ENCODE results near the gene ATP8B4. TPM values are rescaled to one million over a fixed set of nuclear protein-coding genes. Genes with fewer than 3 reads are reported as not detected.

Gene ATP8B4
- total RNA-seq, 2 experiments from 2014 or later, result 3.4 to 3.5 TPM

DNA sequence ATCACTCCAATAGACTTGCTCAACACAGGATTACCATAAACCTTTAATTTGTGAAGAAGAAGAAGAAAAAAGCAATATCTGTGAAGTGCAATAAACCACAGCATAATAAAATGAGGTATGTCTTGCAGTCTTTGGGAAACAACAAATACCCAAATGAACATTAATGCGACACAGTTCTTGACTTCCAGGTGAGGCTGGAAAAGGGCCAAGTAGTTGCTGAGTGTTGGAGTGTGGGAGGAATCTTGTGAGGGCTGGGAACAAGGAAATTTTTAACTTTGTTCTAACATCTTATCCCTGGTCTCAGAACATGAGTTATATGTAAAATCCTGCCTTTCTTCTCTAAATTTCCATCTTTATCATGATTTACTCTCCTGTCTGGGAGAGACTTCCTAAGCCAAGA lies 291.7 kb downstream of the ATP8B4 start:
- no peaks in the 10 kb centered on the region for H3K9me3 Mint-ChIP-seq
- H3K4me3 Mint-ChIP-seq, result no peak overlapping the region
- H3K4me1 Mint-ChIP-seq, result no peaks in the 10 kb centered on the region
- no peak overlapping the region for H3K27ac Mint-ChIP-seq
- no peaks in the 10 kb centered on the region for H3K27me3 Mint-ChIP-seq
- no peak for DNase-seq
- H3K36me3 Mint-ChIP-seq, result no peaks in the 10 kb centered on the region

DNA sequence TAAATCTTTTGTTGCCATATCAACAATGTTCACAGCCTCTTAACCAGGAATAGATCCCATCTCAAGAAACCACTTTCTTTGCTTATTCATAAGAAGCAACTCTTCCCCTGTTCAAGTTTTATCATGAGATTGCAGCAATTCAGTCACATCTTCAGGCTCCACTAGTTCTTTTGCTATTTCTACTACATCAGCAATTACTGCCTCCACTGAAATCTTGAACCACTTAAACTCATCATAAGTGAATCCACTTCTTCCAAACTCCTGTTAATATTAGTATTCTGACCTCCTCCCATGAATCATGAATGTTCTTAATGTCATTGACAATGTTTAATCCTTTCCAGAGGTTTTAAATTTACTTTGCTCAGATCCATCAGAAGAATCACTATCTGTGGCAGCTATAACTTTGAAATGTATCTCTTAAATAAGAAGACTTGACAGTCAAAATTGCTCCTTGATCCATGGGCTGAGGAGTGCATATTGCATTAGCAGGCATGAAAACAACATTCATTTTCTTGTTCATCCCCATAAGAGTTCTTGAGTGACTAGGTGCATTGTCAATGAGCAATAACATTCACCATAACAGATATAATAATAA lies 292.3 kb downstream of the ATP8B4 start:
- Mint-ChIP-seq H3K36me3 (no peaks in the 10 kb centered on the region), H3K4me1 (no peaks in the 10 kb centered on the region), H3K9me3 (no peaks in the 10 kb centered on the region), H3K27ac (no peak overlapping the region), H3K27me3 (no peaks in the 10 kb centered on the region), H3K4me3 (no peak overlapping the region)
- DNase-seq, result no peak

DNA sequence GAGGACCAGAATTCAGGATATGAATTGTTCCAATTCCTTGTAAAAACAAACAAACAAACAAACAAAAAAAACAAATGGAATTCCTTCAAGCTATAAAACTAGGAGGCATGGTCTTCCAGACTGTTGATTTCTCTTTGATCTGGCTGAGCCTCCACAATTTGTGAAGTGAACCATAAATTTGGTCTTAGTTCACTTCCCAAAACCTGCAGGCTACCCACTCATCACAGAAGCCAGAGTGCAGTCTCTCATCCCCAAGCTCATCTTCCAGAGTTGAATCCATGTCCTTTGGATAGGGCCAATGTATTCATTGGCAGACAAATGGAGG lies 294.3 kb downstream of the ATP8B4 start:
- Mint-ChIP-seq H3K4me3 (no peak overlapping the region), H3K27me3 (no peaks in the 10 kb centered on the region), H3K4me1 (no peaks in the 10 kb centered on the region), H3K36me3 (no peaks in the 10 kb centered on the region), H3K9me3 (no peaks in the 10 kb centered on the region), H3K27ac (no peak overlapping the region)
- no peak for DNase-seq

DNA sequence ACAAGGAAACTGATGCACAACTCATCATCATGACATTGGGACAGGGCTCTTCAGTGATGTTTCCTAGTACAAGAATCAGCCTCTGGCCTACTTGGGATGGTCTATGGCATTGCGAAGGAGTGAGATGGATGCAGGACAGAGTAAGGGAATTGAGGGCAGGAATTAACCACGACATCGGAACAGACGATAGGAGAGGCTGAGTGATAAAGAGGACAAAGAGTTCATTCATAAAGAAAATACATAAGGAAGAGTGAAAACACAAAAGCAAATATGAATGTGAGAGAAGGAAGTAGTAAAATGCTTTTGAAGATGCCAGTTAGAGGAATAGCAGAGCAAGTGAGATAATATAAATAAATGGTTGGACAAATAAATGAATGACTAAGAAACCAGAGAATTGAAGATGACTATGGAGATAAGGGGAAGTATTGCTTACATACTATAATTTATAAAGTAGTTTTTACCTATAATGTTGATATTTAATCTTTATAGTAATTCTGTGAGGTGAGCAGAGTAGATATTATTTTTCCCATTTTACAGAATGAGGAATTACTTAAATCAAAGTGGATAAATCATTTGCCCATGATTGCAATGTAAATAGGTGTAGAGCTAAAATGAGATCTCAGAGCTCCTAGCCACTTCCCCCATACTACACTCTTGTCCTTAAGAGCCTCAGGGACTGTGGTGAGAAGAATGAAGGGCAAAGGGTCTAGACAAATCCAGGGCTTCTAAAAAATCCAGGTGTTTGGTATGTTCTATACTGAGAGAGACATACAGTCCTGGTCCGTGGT lies 294.9 kb downstream of the ATP8B4 start:
- H3K27ac Mint-ChIP-seq, result no peak overlapping the region
- no peaks in the 10 kb centered on the region for H3K4me1 Mint-ChIP-seq
- DNase-seq, result no peak
- H3K27me3 Mint-ChIP-seq, result no peaks in the 10 kb centered on the region
- H3K36me3 Mint-ChIP-seq, result no peaks in the 10 kb centered on the region
- H3K9me3 Mint-ChIP-seq, result no peaks in the 10 kb centered on the region
- no peak overlapping the region for H3K4me3 Mint-ChIP-seq

DNA sequence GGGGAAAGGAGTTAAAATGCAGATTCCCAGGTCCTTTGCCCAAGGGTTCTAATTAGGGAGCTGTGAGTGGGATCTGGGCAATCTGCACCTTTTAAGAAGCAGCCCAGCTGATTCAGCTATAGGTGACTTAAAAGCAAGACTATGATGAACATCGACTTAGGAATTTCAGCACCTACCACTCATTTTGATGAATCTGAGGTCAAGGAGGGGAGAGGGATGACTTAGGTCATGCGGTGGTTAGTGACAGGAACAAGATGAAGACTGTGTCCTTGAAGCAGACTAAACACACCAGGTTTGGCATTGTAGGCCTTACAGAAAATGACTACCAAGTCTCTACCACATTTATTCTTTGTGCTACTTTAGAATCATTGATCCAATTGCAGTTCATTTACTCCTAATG lies 301.9 kb downstream of the ATP8B4 start:
- Mint-ChIP-seq H3K36me3 (no peaks in the 10 kb centered on the region), H3K9me3 (no peaks in the 10 kb centered on the region), H3K27me3 (peaks cover 16% of the 10 kb centered on the region), H3K4me1 (peaks cover 14% of the 10 kb centered on the region), H3K4me3 (no peak overlapping the region), H3K27ac (no peak overlapping the region)
- DNase-seq, result no peak

DNA sequence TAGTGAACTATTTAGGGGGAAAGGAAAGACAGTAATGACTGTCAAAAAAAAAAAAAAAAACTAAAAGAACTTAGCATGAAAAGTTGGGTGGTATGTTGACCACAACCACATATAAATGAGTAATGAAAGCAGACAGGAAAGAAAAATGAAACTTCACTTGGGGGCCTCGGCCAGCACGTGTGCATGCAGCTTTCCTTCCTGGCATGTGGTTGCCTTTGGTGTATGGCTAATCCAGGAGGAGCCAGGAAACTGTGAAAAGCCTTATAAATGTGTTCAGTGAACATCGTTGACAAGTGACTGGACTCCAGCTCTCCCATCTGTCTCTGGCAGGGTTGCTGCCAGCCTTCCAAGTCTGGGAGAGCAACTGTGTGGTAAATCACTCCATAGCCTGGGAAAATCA lies 303.1 kb downstream of the ATP8B4 start:
- DNase-seq, result peak; percentile 6
- Mint-ChIP-seq H3K9me3 (no peaks in the 10 kb centered on the region), H3K4me1 (peaks cover 14% of the 10 kb centered on the region), H3K27me3 (peaks cover 16% of the 10 kb centered on the region), H3K27ac (no peak overlapping the region), H3K4me3 (no peak overlapping the region), H3K36me3 (no peaks in the 10 kb centered on the region)

GRCh38 chr15:49815526-49815925 lies 303.5 kb downstream of the ATP8B4 start:
- Mint-ChIP-seq H3K4me1 (peaks cover 14% of the 10 kb centered on the region), H3K27ac (no peak overlapping the region), H3K36me3 (no peaks in the 10 kb centered on the region), H3K4me3 (no peak overlapping the region), H3K9me3 (no peaks in the 10 kb centered on the region), H3K27me3 (peaks cover 16% of the 10 kb centered on the region)
- no peak for DNase-seq

- no peak for DNase-seq
- peaks cover 16% of the 10 kb centered on the region for H3K27me3 Mint-ChIP-seq
- H3K9me3 Mint-ChIP-seq, result no peaks in the 10 kb centered on the region
- H3K36me3 Mint-ChIP-seq, result no peaks in the 10 kb centered on the region
- no peak overlapping the region for H3K27ac Mint-ChIP-seq
- no peak overlapping the region for H3K4me3 Mint-ChIP-seq
- H3K4me1 Mint-ChIP-seq, result peaks cover 14% of the 10 kb centered on the region
Observed at GRCh38 chr15:49814709-49815108, 304.3 kb downstream of the ATP8B4 start.

DNA sequence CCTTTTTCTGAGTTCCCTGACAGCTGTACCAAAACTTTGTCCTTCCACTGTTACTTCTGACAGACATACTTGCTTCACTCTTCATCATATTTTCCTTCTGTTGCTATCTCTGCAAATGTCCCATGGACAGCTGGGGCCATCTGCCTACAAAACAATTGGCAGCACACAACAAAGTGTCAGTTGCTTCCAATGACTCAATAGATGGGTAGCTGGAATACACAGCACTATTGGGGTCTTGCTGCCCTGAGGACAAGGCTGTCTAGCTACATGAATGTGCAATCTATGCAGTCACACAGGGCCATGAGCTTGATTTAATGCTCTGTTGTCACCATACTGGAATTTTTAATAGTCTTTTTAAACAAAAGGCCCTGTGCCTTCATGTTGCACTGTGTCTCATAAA lies 305.4 kb downstream of the ATP8B4 start:
- H3K9me3 Mint-ChIP-seq, result no peaks in the 10 kb centered on the region
- DNase-seq, result no peak
- no peak overlapping the region for H3K27ac Mint-ChIP-seq
- H3K36me3 Mint-ChIP-seq, result no peaks in the 10 kb centered on the region
- H3K27me3 Mint-ChIP-seq, result peaks cover 19% of the 10 kb centered on the region
- peaks cover 14% of the 10 kb centered on the region for H3K4me1 Mint-ChIP-seq
- H3K4me3 Mint-ChIP-seq, result no peak overlapping the region

- Mint-ChIP-seq H3K36me3 (no peaks in the 10 kb centered on the region), H3K4me3 (no peak overlapping the region), H3K4me1 (peaks cover 5% of the 10 kb centered on the region), H3K27ac (no peak overlapping the region), H3K27me3 (peaks cover 10% of the 10 kb centered on the region), H3K9me3 (no peaks in the 10 kb centered on the region)
- DNase-seq, result no peak
Observed at GRCh38 chr15:49810720-49811119, 308.3 kb downstream of the ATP8B4 start.

- H3K9me3 Mint-ChIP-seq, result no peaks in the 10 kb centered on the region
- peaks cover under 1% of the 10 kb centered on the region for H3K4me1 Mint-ChIP-seq
- no peak overlapping the region for H3K27ac Mint-ChIP-seq
- H3K36me3 Mint-ChIP-seq, result no peaks in the 10 kb centered on the region
- H3K27me3 Mint-ChIP-seq, result peaks cover 6% of the 10 kb centered on the region
- H3K4me3 Mint-ChIP-seq, result no peak overlapping the region
- DNase-seq, result no peak
Observed at GRCh38 chr15:49809894-49810609, 309.0 kb downstream of the ATP8B4 start.

GRCh38 chr15:49808341-49808740 lies 310.7 kb downstream of the ATP8B4 start:
- DNase-seq, result no peak
- H3K27ac Mint-ChIP-seq, result no peak overlapping the region
- H3K36me3 Mint-ChIP-seq, result no peaks in the 10 kb centered on the region
- peaks cover 1% of the 10 kb centered on the region for H3K9me3 Mint-ChIP-seq
- no peaks in the 10 kb centered on the region for H3K4me1 Mint-ChIP-seq
- H3K4me3 Mint-ChIP-seq, result no peak overlapping the region
- peaks cover 6% of the 10 kb centered on the region for H3K27me3 Mint-ChIP-seq

Other genes starting within 250 kb of the ATP8B4 start
- 10 to 100 TPM; 15.0 to 16.0 TPM for gene SLC27A2, start 63.0 kb upstream of the ATP8B4 start, total RNA-seq
- under 1 TPM; 0.32 to 0.33 TPM for gene HDC, start 146.5 kb upstream of the ATP8B4 start, total RNA-seq
- 10 to 100 TPM; 40.3 to 43.6 TPM for gene GABPB1, start 236.0 kb upstream of the ATP8B4 start, total RNA-seq

Measured in activated naive CD8-positive, alpha-beta T cell treated with anti-CD3 and anti-CD28 coated beads for 36 hours (primary cell).